ENCODE data around the gene SEPTIN8.

GRCh38 chr5:132780577-132780976 is 3.5 kb upstream of the SEPTIN8 start:
- TF ChIP-seq POLR2AphosphoS5 (IDR thresholded peaks at IDR 0.05; ENCODE audit: low read depth, low read length) (no peak), CTCF (IDR thresholded peaks at IDR 0.05) (no peak), EP300 (IDR thresholded peaks at IDR 0.05; ENCODE audit: borderline replicate concordance in 1 of 2, low read depth in 1 of 2, low read length in 1 of 2) (no peak), GABPA (IDR thresholded peaks at IDR 0.05; ENCODE audit: low read depth) (no peak), REST (IDR thresholded peaks at IDR 0.05; ENCODE audit: low read depth, low read length) (no peak)
